Breast epithelium (tissue), 4 donors: Measurements from ENCODE around the gene NPIPB2. TPM values are rescaled to one million over a fixed set of nuclear protein-coding genes. Genes with fewer than 3 reads are reported as not detected.

Experiments used
- DNase-seq, 2 donors: peaks; one replicate each; pipeline ENCODE4 v3.0.0-alpha.2; 2019; ENCODE audit warnings: low spot score in 2 of 2
- H3K27ac ChIP-seq, 2 donors: fragments of 200-600 bp; sonication (generic) in 1 of 2; one replicate each; pipeline ENCODE4 v1.5.1; 2016 to 2019; ENCODE audit warnings: mild to moderate bottlenecking in 1 of 2
- H3K27me3 ChIP-seq, 2 donors: fragments of 200-600 bp; sonication (generic) in 1 of 2; one replicate each; pipeline versions ENCODE4 v1.5.1 to v1.6.0; 2017 to 2019; ENCODE audit warnings: control low read depth in 1 of 2, mild to moderate bottlenecking in 1 of 2
- H3K36me3 ChIP-seq: fragments of 200-600 bp; one replicate; pipeline ENCODE4 v1.5.1; 2019
- H3K4me1 ChIP-seq, 2 donors: fragments of 200-600 bp; sonication (generic); one replicate each; pipeline ENCODE4 v1.5.1; 2016 to 2019; ENCODE audit warnings: control low read depth in 1 of 2
- H3K4me3 ChIP-seq, 3 donors: fragments of 200-600 bp; sonication (generic); 1 replicate in 2 of 3; 2 replicates in 1 of 3; pipeline ENCODE4 v1.5.1; 2016 to 2019; ENCODE audit warnings: mild to moderate bottlenecking in 3 of 3, moderate library complexity in 2 of 3
- H3K9me3 ChIP-seq, 2 donors: fragments of 200-600 bp; sonication (generic) in 1 of 2; one replicate each; pipeline ENCODE4 v1.5.1; 2016 to 2019; ENCODE audit warnings: control low read depth in 1 of 2
- CTCF ChIP-seq, 3 donors: fragments of 450-650 bp; IDR thresholded peaks; one replicate each; pipeline ENCODE4 v1.5.1; 2016 to 2017; ENCODE audit warnings: antibody characterized with exemption in 3 of 3, mild to moderate bottlenecking in 3 of 3, moderate library complexity in 3 of 3
- POLR2A ChIP-seq: fragments of 450-650 bp; IDR thresholded peaks from one replicate; pipeline ENCODE4 v1.6.1; 2016; ENCODE audit warnings: antibody characterized with exemption, mild to moderate bottlenecking, moderate library complexity
- POLR2AphosphoS5 ChIP-seq, 3 donors: sonication (generic); formaldehyde crosslinking; IDR thresholded peaks; one replicate each; pipeline ENCODE4 v1.6.1; 2017; ENCODE audit warnings: antibody characterized with exemption in 3 of 3
- intact Hi-C: fragments of 100-400 bp; cut with DNase I; formaldehyde crosslinking; loops from one replicate; pipeline ENCODE4 v1.15.1; 2023; ENCODE audit warnings: low total_unique reads
- total RNA-seq, 3 donors: library from RNA; depleted of rRNA; stranded (reverse); fragments of >200 nt; gene quantifications; one replicate each; pipeline ENCODE4 v1.1.0, GENCODE V29; 2016

Gene NPIPB2
- total RNA-seq, 3 donors from 2014 or later, result 14.8 to 23.9 (median 20.3) TPM

GRCh38 chr16:11909653-11910545 is 31.9 kb downstream of the NPIPB2 start:
- H3K27me3 ChIP-seq, result no peaks in the 10 kb centered on the region
- no peak overlapping the region for H3K27ac ChIP-seq
- H3K4me3 ChIP-seq, result no peak overlapping the region
- TF ChIP-seq POLR2AphosphoS5 (IDR thresholded peaks at IDR 0.05) (no peak), CTCF (IDR thresholded peaks at IDR 0.05) (no peak), POLR2A (no peak)
- no peaks in the 10 kb centered on the region for H3K36me3 ChIP-seq
- DNase-seq, result no peak
- no peaks in the 10 kb centered on the region for H3K9me3 ChIP-seq
- peaks cover 4 to 13% of the 10 kb centered on the region in 2 donors for H3K4me1 ChIP-seq
- intact Hi-C loops, result no loop called here

- TF ChIP-seq CTCF (IDR thresholded peaks at IDR 0.05) (no peak), POLR2A (no peak), POLR2AphosphoS5 (IDR thresholded peaks at IDR 0.05) (no peak)
- Histone ChIP-seq H3K4me3 (no peak overlapping the region), H3K27ac (no peak overlapping the region), H3K36me3 (no peaks in the 10 kb centered on the region), H3K4me1 (no peaks in the 10 kb centered on the region), H3K9me3 (no peaks in the 10 kb centered on the region), H3K27me3 (no peaks in the 10 kb centered on the region)
- no peak for DNase-seq
- intact Hi-C loops, result no loop called here
Measured at GRCh38 chr16:11907160-11907970, 34.5 kb downstream of the NPIPB2 start.

- Histone ChIP-seq H3K36me3 (no peaks in the 10 kb centered on the region), H3K4me1 (no peaks in the 10 kb centered on the region), H3K9me3 (no peaks in the 10 kb centered on the region), H3K27ac (no peak overlapping the region), H3K4me3 (no peak overlapping the region), H3K27me3 (no peaks in the 10 kb centered on the region)
- no peak for DNase-seq
- intact Hi-C loops, result no loop called here
- no peak for TF ChIP-seq CTCF (IDR thresholded peaks at IDR 0.05)
- no peak for TF ChIP-seq POLR2AphosphoS5 (IDR thresholded peaks at IDR 0.05)
- no peak for TF ChIP-seq POLR2A
Measured at GRCh38 chr16:11903906-11904305, 37.9 kb downstream of the NPIPB2 start.

- no peak for DNase-seq
- no peaks in the 10 kb centered on the region for H3K36me3 ChIP-seq
- H3K4me1 ChIP-seq, result no peaks in the 10 kb centered on the region
- H3K27ac ChIP-seq, result no peak overlapping the region
- H3K27me3 ChIP-seq, result no peaks in the 10 kb centered on the region
- TF ChIP-seq CTCF (IDR thresholded peaks at IDR 0.05) (no peak), POLR2AphosphoS5 (IDR thresholded peaks at IDR 0.05) (no peak), POLR2A (no peak)
- H3K9me3 ChIP-seq, result no peaks in the 10 kb centered on the region
- intact Hi-C loops, result no loop called here
- H3K4me3 ChIP-seq, result no peak overlapping the region
Measured at GRCh38 chr16:11901091-11901490, 40.8 kb downstream of the NPIPB2 start.
